ENCODE data around the gene CMTM4. TPM values are rescaled to one million over a fixed set of nuclear protein-coding genes. Genes with fewer than 3 reads are reported as not detected.

The CMTM4 gene
- total RNA-seq, 4 donors from 2014 or later: 170 to 246 (median 201) TPM

GRCh38 chr16:66587881-66588600 is 108.5 kb downstream of the CMTM4 start:
- Histone ChIP-seq H3K4me3 (replicated peaks in 1 of 3) (no peak overlapping the region), H3K4me1 (peaks cover 0 to 11% of the 10 kb centered on the region in 2 donors), H3K9me3 (no peaks in the 10 kb centered on the region), H3K27ac (no peak overlapping the region), H3K27me3 (no peaks in the 10 kb centered on the region), H3K36me3 (peaks cover 0 to 6% of the 10 kb centered on the region in 2 donors)
- WGBS, 2 donors: 67 to 74% methylated on average over 7 of the region's 7 CpGs
- TF ChIP-seq CTCF (IDR thresholded peaks at IDR 0.05): no peak
- no peak for TF ChIP-seq POLR2A (IDR thresholded peaks at IDR 0.05)
- no peak for DNase-seq
- intact Hi-C loops (cut with DNase I): no loop called here

GRCh38 chr16:66585481-66586239 is 110.9 kb downstream of the CMTM4 start:
- no peak overlapping the region for H3K27ac ChIP-seq
- H3K9me3 ChIP-seq: no peaks in the 10 kb centered on the region
- intact Hi-C loops (cut with DNase I): no loop called here
- 76 to 81% methylated on average over 10 of the region's 10 CpGs for WGBS, 2 donors
- DNase-seq: no peak
- peaks cover 0 to 6% of the 10 kb centered on the region in 2 donors for H3K36me3 ChIP-seq
- no peak overlapping the region for H3K4me3 ChIP-seq (replicated peaks in 1 of 3)
- H3K27me3 ChIP-seq: no peaks in the 10 kb centered on the region
- TF ChIP-seq CTCF (IDR thresholded peaks at IDR 0.05) (no peak), POLR2A (IDR thresholded peaks at IDR 0.05) (no peak)
- H3K4me1 ChIP-seq: peaks cover 12 to 23% of the 10 kb centered on the region in 2 donors

GRCh38 chr16:66581246-66581952 is 115.1 kb downstream of the CMTM4 start:
- Histone ChIP-seq H3K9me3 (no peaks in the 10 kb centered on the region), H3K27ac (peak overlapping the region; percentile 24 to 71 (median 57)), H3K36me3 (peaks cover 0 to 5% of the 10 kb centered on the region in 2 donors), H3K4me1 (peaks cover 15 to 34% of the 10 kb centered on the region in 2 donors), H3K27me3 (no peaks in the 10 kb centered on the region), H3K4me3 (replicated peaks in 1 of 3) (no peak overlapping the region)
- intact Hi-C loops (cut with DNase I): no loop called here
- DNase-seq: peak in 1 of 2 donors; percentile 37
- WGBS, 2 donors: 60% methylated on average over 3 of the region's 3 CpGs
- no peak for TF ChIP-seq CTCF (IDR thresholded peaks at IDR 0.05)
- TF ChIP-seq POLR2A (IDR thresholded peaks at IDR 0.05): no peak

- DNase-seq: no peak
- WGBS, 2 donors: 70 to 73% methylated on average over 4 of the region's 4 CpGs
- Histone ChIP-seq H3K9me3 (no peaks in the 10 kb centered on the region), H3K4me3 (replicated peaks in 1 of 3) (no peak overlapping the region), H3K27me3 (no peaks in the 10 kb centered on the region), H3K4me1 (peaks cover 15 to 34% of the 10 kb centered on the region in 2 donors), H3K27ac (peak overlapping the region; percentile 24 to 71 (median 57)), H3K36me3 (no peaks in the 10 kb centered on the region)
- TF ChIP-seq POLR2A (IDR thresholded peaks at IDR 0.05) (no peak), CTCF (IDR thresholded peaks at IDR 0.05) (no peak)
- intact Hi-C loops (cut with DNase I): no loop called here
Observed at GRCh38 chr16:66580605-66581209, 115.8 kb downstream of the CMTM4 start.
